ENCODE measurements around the gene ZEB2.

The ZEB2 gene

DNA sequence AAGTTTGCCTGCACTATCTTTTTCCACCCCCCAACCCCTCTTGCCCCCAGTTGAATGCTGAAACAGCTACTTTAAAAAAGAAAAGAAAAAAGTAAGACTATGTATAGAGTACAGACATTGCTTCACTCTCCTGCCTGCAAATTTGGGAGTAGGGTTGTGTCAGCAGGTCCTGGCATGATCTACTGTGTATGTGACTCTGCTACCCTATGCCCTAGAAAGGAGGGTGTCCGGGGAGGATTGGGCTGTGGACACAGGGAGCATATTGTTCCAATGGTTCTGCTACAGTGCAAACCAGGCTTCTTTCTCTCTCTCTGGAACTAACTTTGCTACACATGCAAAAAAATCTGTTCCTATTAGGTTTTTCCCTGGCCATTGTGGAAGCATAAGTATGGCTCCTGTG is 9.9 kb upstream of the ZEB2 start:
- no peak for DNase-seq (ENCODE audit: extremely low read depth in 1 of 2, low read depth in 1 of 2)

DNA sequence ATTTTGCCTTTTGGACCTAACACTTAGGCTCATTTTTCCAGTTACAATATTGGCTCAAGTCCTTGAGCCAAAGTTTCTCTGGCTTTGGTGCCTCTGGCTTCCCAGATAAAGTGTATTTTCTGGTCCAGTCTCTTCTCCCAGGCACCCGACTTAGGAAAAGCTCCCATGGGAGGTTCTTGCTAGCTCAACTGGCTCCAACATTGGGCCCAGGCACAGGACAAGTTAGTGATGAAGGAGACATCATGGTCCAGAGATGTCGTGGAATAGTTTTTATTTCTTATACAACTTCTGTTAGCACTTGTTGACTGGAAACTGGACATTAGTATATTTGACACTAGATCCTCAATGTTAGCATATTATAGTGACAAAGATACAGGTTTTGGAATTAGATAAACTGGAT is 8.2 kb upstream of the ZEB2 start:
- DNase-seq (ENCODE audit: extremely low read depth in 1 of 2, low read depth in 1 of 2) = no peak

DNA sequence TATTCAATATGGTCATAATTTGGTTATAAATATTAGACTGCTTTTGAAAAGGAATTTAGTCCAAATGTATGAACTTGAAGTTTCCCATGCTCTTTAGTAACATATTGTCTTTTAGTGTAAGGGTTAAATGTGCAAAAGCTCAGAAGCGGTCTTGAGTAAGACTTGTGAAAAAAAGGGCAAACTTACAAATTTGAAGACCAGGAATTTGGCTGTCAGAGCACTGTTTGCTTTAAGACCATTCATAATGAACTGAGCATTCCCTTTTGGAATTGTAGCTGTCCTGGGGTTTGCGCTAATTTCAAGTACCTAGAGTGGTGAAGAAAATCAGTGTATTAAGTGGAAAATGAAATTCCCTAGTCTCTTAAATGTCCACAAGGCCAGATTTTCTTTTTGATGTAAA is 6.9 kb upstream of the ZEB2 start:
- DNase-seq (ENCODE audit: extremely low read depth in 1 of 2, low read depth in 1 of 2) = no peak

DNA sequence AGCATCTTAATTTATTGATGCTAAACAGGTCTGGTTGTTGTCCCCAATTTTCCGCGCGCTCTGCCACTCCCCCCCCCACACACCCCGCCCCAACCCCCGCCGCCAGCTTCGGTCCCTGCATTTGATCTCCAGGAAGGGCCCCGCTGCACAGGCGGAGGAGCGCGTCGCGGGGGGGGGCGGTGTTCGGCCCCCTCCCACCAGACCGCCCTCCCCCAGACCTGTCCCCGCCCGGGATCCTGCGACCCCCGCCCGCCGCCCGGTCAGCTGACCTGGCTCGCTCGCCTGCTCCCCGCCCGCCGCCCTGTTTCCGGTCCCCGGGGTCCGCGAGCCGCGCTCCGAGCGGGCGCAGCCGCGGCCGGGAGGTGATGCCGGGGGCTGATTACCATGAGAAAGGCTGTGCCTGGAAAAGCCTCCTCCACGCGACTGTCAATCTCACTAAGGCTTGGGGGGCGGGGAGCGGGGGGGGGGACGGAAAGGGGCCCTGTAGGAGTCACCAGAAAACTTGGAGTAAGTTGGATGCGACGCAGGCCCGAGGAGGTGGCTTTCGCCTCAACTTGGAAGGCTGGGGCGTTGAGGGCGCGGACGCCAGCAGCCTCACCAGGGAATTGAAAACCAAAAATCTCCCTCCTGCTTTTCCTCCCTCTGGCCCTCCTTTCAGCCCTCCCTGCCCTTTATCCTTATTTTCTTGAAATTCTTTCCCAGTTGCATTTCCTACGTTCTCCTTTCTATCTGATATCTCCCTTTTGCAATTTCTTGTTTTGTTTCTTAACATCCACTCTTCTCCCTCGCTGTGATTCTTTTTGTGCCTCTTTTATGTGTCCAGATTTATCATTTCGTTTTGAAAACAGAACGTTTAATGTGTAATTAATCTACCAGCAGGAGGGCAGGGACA is 4.4 kb upstream of the ZEB2 start:
- no peak for DNase-seq (ENCODE audit: extremely low read depth in 1 of 2, low read depth in 1 of 2)

DNA sequence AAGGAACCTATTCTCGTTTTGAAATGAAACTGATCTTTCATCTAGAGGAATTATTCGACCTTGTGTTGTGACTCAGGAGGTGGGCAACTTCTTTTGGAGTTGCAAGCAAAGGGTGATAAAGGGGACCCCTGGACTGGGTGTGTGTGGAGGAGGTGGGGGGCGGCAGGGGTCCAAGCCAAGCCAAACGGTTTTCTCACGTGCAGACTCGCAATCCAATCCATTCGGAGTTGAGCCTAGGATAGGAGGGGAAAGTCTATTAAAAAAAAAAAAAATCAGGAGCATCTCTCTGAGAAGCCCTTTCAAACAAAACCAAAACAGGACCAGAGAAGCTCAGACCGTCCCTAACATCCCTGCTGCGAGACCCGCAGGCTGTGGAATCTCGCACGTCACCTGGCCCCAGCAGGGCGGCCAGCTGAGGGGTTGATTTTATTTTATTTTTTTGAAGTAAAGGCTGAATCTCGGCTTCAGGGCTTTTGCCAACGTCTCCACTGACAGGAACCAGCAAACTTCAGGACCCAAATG is 3.7 kb upstream of the ZEB2 start:
- no peak for DNase-seq (ENCODE audit: extremely low read depth in 1 of 2, low read depth in 1 of 2)

DNA sequence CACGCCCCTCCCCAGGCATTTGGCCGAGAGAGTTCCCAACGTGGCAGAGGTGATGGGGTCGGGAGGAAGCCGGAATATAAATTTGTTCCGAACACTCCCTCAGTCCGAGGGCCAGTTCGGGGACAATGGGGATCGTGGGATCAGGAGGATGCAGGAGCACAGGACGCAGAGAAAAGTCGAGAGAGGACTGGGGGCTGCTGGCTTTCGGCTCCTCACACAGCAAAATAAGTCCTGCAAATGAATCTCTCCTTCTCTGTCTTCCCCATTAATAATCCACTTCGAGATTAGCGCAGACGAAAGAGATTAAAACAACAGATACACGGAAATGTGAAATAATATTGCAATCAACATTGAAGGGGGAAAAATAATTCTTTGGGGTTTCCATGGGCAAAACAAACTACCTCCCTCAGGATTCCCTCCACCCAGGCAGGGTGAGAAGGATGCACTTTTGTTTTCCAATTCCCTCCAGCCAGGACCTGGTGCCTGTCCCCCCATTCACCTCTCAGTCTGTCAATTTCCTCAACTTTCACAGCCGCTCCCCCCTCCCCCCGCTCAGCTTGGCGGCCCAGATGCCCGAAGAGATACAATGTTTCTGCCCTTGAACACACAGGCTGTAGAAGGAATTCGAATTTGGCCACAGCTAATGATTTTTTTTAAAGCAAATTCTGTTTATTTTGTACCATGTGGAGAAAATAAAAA is 3.1 kb upstream of the ZEB2 start:
- no peak for DNase-seq (ENCODE audit: extremely low read depth in 1 of 2, low read depth in 1 of 2)

DNA sequence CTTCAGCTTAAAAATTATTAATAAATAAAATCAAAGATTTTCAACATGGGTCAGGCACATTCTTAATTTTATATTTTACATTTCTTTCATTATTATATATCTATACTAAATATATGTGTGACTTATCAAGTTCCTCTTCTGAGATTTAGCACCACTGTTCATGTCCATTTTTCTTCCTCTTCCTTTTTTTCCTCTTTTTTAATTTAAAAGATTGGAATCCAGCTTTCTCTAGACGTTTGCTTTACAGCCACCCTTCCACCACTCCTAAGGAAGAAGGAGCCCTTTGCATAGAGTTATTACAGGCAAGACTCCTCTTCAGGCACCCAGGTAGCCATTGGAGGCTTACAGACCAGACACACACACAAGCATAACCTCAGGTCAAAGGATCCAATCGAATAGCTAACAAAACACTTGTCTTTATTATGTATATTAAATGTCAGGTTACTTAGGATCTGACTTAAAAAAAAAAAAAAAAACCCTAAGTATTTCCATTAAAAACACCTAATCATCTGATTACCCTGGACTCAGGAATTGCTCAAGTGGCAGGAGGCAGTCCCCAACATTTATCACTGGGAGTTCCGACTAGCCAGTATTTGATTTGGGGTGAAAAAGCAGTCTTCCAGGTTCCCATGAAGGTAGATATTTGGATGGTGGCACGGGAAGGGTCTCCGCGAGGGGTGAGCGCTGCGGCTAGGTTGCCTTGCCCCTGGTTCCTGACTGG is 2.4 kb upstream of the ZEB2 start:
- no peak for DNase-seq (ENCODE audit: extremely low read depth in 1 of 2, low read depth in 1 of 2)

DNA sequence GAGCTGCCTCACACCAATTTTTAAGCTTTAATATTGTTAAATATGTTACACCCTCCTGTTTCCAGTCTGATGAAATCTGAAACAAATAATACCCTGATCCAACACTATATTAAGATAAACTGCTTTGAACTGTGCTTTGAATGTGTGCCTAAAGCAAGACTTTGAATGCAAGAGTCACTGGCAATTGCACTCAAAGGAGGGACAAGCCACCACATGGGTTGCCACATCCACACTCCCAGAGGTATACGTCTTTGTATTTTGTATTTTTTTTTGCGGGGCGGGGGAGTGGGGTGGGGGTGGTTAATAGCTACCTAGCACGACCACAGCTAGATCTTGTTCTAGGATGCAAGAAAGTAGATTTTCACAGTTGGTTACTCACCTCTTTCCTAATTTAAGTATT is 1.8 kb upstream of the ZEB2 start:
- no peak for DNase-seq (ENCODE audit: extremely low read depth in 1 of 2, low read depth in 1 of 2)

DNA sequence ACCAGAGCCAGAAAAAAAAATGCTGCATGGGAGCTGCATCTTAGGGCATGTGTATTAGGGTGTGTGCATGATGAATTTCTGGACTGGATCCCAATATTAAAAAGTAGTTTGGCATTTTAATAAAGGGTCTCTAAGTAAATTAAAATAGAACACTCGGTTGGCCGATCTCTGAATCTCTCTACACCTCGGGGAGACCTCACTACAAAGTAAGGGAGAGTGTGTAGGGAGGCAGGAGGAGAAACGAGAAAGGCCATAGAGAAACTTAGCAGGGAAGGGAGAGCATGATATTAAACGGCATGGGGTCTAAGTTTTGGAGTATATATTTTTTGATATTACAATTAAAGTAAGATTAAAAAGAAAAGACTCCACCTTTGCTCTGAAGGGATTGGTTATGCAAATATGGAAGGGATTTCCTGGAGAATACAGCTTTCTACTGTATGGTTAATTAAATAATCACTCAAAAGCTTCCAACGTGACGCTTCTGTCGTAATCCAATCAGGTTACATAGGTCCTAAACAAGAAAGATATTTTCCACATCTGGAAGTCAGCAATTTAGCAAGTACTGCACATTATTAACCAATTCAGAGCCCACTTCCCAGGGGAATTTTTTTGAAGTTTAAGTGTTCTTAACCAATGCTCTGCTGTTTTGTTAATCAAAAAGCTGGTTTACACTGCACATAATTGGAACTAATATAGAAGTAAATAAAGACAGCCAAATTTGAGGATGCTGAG is 1.0 kb upstream of the ZEB2 start:
- no peak for DNase-seq (ENCODE audit: extremely low read depth in 1 of 2, low read depth in 1 of 2)

DNA sequence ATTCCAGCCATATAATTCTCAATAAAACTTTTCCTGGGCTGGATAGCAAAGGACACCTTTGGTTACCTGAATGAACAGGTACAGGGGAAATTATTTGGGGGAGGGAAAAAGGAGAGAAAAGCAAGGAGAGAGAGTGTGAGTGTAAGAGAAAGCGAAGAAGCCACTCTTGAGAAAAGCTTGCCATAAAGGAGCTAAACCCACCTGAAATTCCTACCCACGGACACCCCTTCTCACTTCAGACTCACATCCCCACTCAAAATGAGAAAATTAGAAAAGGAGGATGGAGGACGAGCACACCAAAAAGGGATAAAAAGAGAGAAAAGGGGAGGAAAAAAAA is 354 bp downstream of the ZEB2 start:
- no peak for DNase-seq (ENCODE audit: extremely low read depth in 1 of 2, low read depth in 1 of 2)

DNA sequence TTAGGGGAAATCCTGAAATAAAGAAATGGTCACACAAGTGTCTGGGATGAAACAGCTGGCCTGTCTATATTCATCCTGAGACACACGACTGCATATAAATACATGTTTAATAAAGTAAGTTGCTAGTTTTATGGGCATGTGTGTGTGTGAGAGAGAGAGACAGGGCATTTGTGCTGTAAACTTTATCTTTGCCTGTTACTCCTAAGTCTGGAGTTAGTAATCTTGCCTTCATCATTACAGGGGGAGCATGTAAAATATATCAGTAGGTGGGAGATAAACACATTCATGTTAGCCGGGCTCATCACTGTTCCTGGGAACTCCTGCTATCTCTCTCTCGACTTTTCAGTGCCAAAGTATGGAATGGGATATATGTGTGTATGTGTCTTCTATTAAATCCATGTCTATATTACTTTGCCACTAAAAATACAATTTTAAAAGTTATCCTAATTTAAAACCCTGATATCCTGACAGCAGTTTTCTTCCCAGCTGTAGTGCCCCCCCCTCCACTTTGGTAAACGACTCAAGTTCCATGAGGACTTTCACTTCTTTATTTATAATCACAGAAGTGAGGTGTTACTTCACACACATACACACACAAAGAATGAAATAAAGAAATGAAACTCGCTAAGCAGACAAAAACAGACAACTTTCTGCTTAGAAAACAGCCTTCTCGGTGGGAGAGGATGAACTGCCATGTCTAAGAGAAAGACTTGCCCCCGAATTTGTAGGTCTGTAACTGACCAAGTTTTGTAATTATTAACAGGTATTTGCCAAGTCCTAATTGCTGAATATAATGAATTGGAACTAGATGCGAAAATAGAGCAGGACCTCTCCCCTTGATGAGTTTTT is 947 bp downstream of the ZEB2 start:
- no peak for DNase-seq (ENCODE audit: extremely low read depth in 1 of 2, low read depth in 1 of 2)

DNA sequence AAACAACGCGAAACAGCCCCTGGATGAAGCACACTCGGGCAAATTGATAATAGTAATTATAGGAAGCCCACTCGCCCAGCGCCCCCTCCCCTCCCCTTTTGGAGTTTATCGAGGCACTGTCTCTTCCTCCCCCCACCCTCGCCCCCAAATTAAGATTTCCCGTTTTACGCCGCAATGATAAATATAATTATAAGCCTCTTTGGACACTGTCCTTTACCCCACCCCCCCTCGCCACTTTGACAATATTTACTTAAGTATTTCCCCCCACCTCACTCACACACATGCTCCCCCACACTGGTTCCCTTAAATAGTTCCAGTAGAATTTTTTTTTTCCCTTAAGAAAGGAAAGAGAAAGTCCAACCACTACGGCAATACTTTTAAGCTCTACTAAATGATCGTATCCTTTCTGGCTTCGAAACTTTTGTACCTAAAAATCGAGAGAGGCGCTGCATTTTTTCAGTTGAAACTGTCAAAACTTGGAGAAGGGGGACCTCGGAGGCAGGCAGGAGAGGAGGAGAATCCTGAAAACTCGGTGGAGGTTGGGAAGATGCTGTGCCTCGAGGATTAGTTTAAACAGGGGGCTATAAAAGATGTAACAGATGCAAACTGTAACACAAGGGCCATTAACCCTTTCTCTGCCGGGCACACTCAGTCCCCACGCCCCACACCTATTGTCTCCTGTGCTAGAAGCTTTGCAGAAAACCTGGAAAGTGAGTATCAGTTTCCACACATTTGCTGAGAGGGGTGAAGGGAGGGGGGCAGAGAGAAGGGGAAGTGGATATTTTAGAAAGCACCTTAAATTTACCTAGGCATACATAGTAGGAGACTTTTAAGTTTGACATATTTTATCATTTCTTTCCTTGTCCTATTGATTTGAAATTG is 1.8 kb downstream of the ZEB2 start:
- no peak for DNase-seq (ENCODE audit: extremely low read depth in 1 of 2, low read depth in 1 of 2)

DNA sequence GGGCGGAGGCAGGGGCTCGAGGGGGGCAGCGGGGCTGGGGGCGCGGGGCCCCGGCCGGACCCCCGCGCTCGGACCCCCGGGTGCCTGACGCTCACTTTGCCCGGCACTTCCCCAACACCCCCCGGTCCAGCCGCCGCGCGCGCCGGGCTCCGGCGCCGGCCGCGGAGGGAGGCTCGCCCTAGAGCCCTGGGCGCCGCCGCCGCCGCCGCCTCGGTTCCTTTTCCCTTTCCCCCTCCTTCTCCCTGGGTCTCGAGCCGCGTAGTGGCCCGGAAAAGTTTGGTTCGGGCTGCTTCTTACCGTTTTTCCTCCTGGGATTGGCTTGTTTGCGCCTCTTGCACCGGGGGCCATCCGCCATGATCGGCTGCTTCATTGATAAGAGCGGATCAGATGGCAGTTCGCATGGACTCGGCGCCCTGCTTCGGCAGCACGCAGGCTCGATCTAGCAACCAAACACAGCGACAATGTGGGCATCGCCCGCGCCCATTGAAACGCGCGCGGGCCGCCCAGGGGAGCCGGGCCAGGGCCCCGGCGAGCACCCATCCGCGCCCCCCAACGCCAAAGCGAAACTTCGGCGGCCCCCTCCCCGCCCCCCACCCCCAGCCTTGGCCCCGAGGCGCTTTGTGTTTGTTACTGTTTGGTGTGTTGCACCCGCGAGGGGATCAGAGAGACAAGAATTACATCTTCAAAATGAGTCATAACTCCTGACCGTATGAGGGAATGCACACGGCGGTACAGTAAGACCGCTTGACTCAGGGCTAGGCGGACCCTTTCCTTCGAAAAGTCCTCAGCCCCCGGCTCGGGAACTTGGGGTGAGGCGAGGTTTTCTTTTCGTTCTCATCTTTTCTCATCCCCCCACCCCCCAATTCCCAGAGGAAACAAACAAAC is 2.7 kb downstream of the ZEB2 start:
- no peak for DNase-seq (ENCODE audit: extremely low read depth in 1 of 2, low read depth in 1 of 2)

DNA sequence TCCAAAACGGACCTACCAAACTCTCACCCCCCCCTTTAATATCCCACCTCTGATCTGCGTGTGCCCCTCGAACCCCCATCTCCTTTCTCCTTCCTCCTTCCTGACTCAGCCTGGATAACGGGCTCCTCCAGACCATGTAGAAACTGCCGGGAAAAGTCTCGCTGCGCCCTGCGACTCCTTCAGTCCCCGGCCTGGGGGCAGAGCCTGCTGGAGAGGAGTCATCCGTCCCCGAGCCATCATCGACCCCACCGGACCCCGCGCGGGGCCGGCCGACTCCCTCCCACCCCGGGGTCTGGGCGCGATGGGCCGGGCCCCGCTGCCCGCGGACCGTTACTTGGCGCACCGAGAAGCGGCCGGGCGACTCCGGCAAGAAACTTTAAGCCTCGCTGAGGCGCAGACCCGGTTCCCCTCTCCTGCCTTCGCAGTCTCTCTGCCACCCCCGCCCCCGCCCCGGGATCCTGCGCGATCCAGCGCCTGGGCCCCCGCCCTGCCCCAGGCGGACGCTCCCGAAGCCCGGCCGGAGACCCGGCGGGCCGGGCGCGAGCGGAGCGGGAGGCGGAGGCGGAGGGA is 3.4 kb downstream of the ZEB2 start:
- DNase-seq (ENCODE audit: extremely low read depth in 1 of 2, low read depth in 1 of 2) = no peak

DNA sequence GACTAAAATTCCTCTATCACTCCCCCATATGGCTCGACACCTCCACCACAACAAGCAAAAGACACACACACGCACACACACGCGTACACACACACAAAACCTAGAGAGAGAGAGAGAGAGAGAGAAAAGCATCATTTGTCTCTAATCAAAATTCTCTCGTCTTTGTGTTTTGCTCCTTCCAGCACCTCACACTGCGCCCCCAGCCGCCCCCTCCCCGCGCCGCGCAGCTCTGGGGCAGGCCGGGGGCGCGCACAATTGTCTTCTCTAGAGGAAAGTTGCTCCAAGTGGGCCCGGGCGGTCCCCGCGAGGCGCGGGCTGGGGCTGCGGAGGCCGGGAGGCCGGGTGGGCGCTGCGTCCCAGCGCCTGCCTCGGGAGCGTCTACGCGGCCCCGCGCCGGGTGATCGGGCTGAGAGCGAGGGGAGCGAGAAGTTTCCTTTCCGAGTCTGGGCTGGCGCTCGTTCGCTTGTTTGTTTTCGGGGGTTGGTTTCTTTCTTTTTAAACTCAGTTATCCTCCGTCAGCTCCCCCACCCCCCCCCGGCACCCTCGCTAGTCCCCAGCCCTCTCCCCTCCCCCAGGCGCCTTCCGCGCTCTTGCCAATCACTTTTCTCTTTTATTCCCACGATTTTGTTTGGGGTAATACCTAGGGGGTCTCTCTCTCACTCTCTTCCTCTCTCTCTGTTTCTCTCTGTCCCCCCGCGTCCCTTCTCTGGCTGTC is 4.1 kb downstream of the ZEB2 start:
- no peak for DNase-seq (ENCODE audit: extremely low read depth in 1 of 2, low read depth in 1 of 2)

DNA sequence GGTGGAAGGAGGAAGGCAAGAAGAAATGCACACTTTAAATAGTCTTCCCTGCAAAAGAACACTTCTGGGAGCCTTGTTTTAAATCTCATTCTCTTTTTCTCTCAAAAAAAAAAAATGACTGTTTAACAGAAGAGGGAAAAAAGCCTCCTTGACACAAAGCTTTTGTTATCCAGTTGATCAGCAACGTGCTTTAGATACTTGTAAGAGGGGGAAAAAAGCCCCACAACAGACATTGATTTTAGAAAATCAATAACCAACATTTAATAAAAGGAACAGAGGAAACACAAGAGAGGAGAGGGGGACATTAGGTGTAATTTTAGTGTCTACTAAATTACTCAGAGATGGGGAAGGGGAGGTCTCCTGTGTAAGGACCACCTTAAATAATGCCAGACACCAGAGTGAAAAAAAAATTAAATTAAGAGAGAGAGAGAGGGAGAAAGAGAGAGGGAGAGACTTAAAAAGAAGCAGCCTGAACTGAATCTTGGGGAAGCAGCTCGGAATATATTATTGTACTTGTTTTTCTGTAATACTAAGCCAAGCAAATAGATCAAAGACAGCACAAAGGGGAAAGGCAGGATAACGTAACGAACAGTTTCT is 4.7 kb downstream of the ZEB2 start:
- no peak for DNase-seq (ENCODE audit: extremely low read depth in 1 of 2, low read depth in 1 of 2)

DNA sequence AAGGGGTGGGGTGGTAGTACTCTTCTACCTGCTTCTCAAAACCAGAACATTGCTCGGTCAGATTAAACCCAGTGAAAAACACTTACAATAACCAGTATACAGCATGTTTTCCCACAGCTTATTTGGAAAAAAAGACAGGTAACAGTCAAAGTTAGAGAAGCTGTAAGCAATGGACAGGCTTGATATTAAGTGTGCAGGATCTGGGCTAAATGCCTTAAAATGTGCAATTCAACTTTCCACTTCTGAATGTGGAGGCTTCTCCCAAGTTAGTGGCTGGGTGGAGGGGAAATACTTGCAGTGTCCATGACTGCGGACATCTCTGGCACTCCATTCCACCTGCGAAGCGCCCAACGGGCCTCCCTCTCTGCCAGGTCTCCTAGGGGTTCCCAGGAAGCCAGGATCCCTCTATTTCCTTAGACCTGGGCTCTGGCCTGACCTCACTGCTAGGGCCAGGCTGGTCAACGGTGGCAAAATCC is 5.3 kb downstream of the ZEB2 start:
- no peak for DNase-seq (ENCODE audit: extremely low read depth in 1 of 2, low read depth in 1 of 2)

Data from activated CD8-positive, alpha-beta memory T cell treated with anti-CD3 and anti-CD28 coated beads for 1 hour (primary cell).